Brain microvascular endothelial cell (primary cell): ENCODE measurements around the gene EBPL.
A peak's percentile ranks its signal among the peaks of the same experiment; 100 is the strongest.

Experiments
- DNase-seq: peaks from one replicate; pipeline ENCODE4 v3.0.0-alpha.2; 2020
- H3K27ac ChIP-seq: fragments of 250-450 bp; sonication (Bioruptor Pico); 2 replicates; pipeline ENCODE4 v1.5.1; 2020; ENCODE audit warnings: mild to moderate bottlenecking, moderate library complexity
- H3K27me3 ChIP-seq: fragments of 250-450 bp; sonication (Bioruptor Pico); replicated peaks from 2 replicates; pipeline ENCODE4 v1.5.1; 2020; ENCODE audit warnings: mild to moderate bottlenecking
- H3K36me3 ChIP-seq: fragments of 250-450 bp; sonication (Bioruptor Pico); replicated peaks from 2 replicates; pipeline ENCODE4 v1.5.1; 2020; ENCODE audit warnings: mild to moderate bottlenecking
- H3K4me3 ChIP-seq: 2 replicates; pipeline ENCODE4 v1.5.1; 2011; ENCODE audit warnings: low read depth, mild to moderate bottlenecking, control low read depth, low read length, moderate library complexity
- in situ Hi-C: cut with HindIII; loops from 2 replicates; pipeline ENCODE4 v1.10.0; 2017; ENCODE audit warnings: low sequenced_read_pairs, low pct_ligation_motif_present
- TF ChIP-seq, protein P1 (sequence below): IDR thresholded peaks from 2 replicates; pipeline ENCODE4 v1.5.1; 2011; ENCODE audit warnings: low read depth, mild to moderate bottlenecking, moderate library complexity, low read length, control low read depth, inconsistent platforms; ENCODE audit errors: missing control alignments

Gene EBPL

DNA sequence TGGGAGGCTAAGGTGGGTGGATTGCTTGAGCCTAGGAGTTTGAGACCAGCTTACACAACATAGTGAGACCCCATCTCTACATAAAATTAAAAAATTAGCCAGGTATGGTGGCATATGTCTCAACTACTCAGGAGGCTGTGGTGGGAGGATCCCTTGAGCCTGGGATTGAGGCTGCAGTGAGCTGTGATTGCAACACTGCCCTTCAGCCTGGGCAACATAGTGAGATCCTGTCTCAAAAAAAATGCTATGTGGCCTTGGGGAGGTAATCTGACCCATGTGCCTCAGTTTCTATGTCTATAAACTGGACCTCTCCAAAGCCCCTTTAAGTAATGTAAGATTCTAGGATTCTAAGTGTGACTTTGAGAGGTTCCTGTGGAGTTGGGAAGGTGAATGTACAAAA lies 37.8 kb downstream of the EBPL start:
- DNase-seq: no peak
- TF ChIP-seq, protein P1, sequence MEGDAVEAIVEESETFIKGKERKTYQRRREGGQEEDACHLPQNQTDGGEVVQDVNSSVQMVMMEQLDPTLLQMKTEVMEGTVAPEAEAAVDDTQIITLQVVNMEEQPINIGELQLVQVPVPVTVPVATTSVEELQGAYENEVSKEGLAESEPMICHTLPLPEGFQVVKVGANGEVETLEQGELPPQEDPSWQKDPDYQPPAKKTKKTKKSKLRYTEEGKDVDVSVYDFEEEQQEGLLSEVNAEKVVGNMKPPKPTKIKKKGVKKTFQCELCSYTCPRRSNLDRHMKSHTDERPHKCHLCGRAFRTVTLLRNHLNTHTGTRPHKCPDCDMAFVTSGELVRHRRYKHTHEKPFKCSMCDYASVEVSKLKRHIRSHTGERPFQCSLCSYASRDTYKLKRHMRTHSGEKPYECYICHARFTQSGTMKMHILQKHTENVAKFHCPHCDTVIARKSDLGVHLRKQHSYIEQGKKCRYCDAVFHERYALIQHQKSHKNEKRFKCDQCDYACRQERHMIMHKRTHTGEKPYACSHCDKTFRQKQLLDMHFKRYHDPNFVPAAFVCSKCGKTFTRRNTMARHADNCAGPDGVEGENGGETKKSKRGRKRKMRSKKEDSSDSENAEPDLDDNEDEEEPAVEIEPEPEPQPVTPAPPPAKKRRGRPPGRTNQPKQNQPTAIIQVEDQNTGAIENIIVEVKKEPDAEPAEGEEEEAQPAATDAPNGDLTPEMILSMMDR: no peak
- Histone ChIP-seq H3K27me3 (no peaks in the 10 kb centered on the region), H3K27ac (no peak overlapping the region), H3K4me3 (no peak overlapping the region), H3K36me3 (no peaks in the 10 kb centered on the region)
- in situ Hi-C loops: no loop called here

DNA sequence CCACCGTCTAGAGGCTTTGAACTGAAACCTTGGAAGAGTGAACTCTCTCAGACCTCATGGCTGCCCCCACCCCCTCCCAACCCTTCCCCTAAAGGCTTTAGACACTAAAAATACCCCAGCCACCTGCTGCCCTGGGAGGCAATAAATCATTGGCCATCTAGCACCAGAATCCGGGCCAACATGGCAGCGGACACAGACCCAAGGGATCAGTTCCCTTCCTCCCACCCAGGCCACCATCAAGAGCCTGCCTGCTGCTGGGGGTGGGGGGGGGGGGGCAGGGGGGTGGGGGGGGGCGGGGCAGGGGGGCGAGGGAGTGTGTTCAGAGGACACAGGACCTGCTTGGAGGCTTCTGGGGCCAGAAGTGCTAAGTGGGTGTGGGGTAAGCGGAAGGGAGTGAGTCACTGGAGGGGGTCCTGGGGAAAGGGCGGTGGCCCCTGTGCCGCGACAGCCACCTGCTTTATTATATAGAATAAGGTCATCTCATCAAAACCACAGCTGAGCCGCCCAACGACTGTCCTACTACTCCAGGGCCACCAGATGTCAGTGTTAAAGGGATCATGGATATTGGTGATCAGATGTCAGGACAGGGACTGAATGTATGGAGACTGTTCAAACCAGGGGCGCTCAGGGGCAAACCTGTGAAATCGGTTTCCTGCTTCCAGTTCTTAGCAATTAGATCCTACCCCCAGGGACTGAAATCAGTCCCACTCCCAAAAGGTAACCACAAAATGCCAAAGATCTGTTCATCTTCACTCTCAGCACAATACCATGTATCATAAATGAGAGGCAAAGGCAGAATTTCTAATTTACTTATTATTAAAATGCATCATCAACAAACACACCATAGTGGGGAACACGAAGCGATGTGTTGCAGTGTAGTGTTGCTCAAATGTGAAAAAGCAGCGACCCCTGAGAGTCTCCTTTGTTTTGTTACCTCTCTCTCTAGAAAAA lies 38.7 kb downstream of the EBPL start:
- H3K27me3 ChIP-seq: no peaks in the 10 kb centered on the region
- no peaks in the 10 kb centered on the region for H3K36me3 ChIP-seq
- no peak overlapping the region for H3K27ac ChIP-seq
- H3K4me3 ChIP-seq: no peak overlapping the region
- no peak for DNase-seq
- TF ChIP-seq, protein P1: peak; percentile 65
- in situ Hi-C loops: no loop called here

DNA sequence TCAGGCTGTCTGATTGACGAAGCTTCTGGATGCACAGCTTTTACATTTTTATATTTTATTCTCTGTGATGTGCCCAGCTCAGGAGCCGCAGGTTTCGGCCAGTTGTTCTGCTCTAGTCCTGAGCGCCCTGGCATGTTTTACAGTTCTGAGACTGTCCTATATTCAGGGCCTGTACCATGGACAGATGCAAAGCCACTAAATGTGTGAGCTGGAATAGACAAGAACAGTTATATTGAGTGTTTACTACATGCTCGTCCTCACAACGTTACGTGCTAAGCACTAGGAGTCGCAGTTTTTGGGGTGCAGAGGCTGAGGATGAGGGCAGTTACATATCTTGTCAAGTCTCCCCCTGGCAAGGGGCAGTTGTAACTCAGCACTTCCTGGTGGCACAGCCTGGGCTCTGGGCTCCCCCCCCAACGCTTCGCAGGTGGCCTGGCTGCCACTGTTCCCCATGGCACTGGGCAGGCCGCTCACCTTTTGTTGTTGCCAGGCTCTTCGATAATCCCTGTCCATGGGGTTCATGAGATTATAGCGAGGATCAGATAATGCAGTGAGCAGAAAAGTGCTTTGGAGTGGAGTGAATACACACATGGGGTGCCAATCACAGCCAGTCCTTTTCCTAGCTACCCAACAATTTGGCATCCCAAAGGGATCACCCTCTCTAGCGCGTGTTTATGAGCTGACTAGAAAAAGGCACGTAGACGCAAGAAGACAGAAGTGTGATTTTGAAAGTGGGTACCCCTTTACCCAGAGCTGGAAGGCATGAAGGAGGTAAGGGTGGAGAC lies 39.5 kb downstream of the EBPL start:
- TF ChIP-seq, protein P1: no peak
- no peaks in the 10 kb centered on the region for H3K27me3 ChIP-seq
- H3K27ac ChIP-seq: no peak overlapping the region
- H3K4me3 ChIP-seq: no peak overlapping the region
- H3K36me3 ChIP-seq: no peaks in the 10 kb centered on the region
- no peak for DNase-seq
- in situ Hi-C loops: no loop called here

DNA sequence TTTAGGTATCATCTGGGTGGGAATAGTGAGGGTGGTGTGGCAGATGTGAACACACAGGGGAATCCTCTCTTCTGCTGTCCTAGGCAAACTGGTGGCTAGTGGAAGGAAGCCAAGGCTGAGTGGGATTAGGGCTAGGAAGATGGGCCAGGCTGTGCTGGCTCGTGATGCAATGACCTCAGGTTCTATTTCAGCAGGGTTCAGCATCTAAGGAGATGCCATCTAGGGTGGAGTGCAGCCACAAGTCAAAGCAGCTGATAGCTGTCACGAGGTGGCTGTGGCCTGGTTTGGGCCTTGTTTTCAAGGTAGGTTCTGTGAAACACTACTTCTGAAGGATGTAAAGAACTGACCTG lies 41.3 kb downstream of the EBPL start:
- Histone ChIP-seq H3K27me3 (no peaks in the 10 kb centered on the region), H3K36me3 (no peaks in the 10 kb centered on the region), H3K27ac (no peak overlapping the region), H3K4me3 (no peak overlapping the region)
- no peak for DNase-seq
- in situ Hi-C loops: no loop called here
- TF ChIP-seq, protein P1: no peak

DNA sequence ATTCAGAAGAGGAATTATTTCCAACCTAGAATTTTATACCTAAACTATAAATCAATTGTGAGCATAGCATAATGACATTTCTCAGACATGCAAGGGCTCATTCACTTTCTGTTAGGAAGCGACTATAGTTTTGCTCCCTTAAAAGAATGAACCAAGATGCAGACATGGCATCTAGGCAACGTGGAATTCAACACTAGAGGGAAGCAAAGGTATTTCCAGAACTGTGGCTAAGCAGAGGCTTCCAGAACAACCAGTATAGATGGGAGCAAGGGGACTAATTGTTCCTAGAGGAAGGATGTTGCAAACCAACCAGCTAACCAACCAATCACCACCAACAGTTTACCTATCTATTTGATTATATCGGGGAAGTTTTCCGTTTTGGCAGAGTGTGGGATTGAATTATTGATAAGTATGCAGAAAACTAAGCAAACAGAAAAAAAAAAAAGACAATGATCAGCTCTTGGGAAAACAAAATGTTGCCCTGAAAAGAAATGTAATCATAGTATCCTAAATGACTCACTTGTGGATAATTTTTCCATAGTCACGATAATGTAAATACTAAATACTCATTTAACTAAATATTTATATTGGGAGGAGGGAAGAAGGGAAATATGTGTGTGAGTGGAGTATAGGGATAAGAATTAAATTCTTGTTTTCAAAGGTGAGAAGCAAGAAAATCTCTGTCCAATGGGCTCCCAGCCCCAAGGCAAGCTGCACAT lies 41.9 kb downstream of the EBPL start:
- peak; percentile 22 for DNase-seq
- Histone ChIP-seq H3K4me3 (no peak overlapping the region), H3K27ac (no peak overlapping the region), H3K27me3 (no peaks in the 10 kb centered on the region), H3K36me3 (no peaks in the 10 kb centered on the region)
- in situ Hi-C loops: no loop called here
- TF ChIP-seq, protein P1: peak; percentile 68
